ENCODE results near the gene LRRK1.
"Not testable (repeated sequence)": the region's sequence is repeated elsewhere in the genome, so short reads cannot be mapped to it uniquely, and the experiment has no call there.

Gene LRRK1

DNA sequence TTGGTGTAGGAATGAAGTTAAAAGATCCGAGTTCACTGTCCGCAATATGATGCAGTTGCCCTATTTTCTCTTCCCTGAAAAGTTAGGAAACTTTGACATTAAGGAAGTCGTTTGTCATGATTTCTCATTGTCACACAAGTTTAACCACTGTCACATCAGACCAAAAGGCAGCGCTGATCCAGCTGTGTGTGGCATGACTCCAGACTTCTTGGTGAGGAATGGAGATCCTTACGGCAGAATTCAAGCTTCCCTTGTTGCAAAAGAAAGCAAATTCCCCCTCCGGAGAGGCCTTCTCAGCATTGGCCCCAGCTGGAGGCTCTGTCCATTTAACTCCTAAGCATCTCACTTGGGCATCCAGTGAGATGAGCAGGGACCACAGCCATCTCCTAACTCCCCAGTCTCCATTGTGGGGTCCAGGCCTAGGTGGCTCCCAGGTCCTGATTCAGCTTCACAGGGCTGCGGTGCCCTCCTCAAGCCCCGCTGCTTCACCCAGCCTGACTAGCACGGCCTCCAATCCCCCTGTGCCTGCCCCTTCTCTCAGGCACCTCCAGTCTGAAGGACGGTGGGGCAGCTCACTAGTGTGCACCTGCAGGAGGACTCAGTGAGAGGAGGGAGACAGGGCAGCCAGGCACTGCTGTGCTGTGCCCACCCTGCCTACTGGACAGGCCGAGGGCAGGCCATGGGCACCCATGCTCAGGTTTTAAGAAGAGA is 173.2 kb downstream of the LRRK1 start:
- no peak for DNase-seq (ENCODE audit: low spot score)

DNA sequence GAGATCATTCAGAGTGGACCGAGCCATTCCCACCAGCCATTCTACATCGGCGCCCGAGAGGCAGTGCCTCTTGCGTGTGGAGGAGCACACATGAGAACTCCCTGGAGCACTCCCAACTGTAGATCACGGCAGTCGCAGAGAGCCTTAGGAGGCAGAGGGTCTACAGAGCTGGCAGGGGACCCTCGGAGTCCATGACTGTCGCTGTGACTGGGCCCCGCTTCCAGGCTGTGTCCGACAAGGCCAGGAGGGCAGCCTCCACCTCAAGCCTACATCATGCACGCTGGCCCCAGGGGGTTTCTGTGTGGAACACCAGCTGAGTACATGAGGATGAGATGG is 173.7 kb downstream of the LRRK1 start:
- no peak for DNase-seq (ENCODE audit: low spot score)

DNA sequence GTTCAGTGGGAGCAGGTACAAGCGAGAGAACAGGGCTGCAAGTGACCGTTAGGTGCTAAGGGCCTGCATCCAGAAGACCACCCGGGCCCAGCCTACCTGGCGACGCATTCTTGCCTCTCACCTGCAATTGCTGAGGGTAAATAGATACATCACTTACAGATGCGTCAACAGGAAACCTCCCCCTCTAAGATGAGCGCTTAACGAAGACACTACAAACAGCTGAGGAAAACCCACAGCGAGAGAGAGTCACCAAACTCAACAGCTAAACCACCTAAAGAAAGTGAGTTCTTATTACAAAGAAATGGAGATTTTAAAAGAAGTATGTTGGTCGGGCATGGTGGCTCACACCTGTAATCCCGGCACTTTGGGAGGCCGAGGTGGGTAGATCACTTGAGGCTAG is 174.8 kb downstream of the LRRK1 start:
- no peak for DNase-seq (ENCODE audit: low spot score)

DNA sequence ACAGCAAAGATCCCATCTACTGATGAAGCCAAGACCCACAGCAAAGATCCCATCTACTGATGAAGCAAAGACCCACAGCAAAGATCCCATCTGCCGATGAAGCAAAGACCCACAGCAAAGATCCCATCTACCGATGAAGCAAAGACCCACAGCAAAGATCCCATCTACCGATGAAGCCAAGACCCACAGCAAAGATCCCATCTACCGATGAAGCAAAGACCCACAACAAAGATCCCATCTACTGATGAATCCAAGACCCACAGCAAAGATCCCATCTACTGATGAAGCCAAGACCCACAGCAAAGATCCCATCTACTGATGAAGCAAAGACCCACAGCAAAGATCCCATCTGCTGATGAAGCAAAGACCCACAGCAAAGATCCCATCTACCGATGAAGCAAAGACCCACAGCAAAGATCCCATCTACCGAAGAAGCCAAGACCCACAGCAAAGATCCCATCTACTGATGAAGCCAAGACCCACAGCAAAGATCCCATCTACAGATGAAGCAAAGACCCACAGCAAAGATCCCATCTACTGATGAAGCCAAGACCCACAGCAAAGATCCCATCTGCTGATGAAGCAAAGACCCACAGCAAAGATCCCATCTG is 176.7 kb downstream of the LRRK1 start:
- DNase-seq (ENCODE audit: low spot score): not testable (repeated sequence)

DNA sequence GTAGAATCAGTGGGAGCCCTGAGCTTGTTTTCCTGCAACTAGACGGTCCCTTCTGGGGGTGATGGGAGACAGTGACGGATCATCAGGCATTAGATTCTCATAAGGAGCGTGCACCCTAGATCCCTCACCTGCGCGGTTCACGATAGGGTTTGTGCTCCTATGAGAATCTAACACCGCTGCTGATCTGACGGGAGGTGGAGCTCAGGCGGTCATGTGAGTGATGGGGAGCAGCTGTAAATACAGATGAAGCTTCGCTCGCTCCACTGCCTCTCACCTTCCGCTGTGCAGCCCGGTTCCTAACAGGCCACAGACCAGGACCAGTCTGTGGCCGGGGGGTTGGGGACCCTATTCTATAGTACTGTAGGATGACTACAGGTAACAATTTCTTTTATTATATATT is 178.0 kb downstream of the LRRK1 start:
- DNase-seq (ENCODE audit: low spot score): no peak

DNA sequence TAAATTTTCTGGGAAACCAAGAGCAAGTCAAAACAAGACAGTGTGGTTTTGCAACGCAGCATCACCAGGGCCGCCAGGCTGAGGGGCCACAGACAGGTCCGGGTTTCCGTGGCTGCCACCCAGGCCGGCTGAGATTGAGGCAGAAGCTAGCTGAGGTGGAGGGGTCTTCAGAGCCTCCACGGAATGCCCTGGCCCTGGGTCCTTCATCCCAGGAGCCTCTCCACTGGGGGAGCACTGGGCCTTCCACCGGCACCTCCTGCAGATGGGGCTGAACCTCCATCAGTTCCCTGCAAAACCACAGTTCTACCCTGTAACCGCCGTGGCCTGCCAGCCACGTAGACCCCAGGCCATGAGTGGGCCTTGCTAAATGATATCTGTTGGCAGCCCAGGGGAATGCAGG is 180.0 kb downstream of the LRRK1 start:
- DNase-seq (ENCODE audit: low spot score): no peak

DNA sequence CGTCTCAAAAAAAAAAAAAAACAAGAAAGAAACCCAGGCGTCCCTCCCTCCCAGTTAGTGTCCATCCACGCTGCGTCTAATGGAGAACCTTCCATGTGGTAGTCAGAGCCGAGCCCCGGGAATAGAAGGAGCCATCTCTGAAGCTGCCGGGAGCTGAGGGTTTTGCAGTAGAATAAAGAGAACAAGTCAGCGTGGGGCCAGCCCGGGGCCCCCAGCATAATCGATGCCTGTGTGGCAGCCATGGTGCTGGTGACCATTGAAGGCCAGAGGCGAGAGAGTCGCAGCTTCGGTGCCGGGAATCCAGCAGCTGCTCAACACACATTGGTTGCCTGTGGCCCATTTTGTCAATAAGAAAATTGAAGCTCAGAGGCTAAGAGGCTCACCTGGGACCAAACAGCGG is 181.0 kb downstream of the LRRK1 start:
- DNase-seq (ENCODE audit: low spot score): no peak

DNA sequence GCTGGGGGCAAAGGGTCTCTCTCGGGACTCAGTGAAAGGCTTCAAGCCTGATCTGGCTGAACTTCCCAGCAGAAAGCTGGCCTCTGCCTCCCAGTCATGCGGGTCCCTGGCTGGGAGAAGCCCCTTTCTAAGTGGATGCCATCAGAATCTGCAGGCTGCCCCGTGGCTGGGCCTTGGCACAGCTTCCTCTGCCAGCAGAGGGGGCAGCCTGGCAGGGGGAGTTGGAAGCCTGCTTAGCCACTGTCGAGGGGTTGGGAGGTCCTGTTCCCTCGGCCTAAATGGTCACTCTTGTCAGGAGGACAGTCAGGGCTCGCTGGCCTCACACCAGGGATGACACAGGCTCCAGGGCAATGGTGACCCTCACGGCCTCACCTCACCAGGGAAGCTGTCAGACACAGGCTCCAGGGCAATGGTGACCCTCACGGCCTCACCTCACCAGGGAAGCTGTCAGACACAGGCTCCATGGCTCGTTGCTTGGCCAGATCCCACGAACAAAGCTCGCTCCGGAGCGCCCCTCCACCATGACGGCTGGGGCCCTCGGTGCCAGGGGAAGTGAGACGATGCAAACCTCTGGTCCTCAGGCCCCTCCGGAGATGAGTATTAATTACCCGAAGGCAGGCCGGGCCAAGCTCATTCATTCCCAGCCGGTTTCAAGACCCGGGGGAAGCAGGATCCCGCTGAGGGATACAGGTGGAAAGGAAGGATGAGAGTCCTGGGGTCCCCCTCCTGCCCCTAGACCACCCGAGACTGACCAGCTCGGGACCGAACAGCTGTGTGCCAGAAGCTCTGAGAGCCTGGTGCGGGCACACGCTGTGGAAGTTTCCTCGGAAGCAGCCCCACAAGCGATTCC is 181.7 kb downstream of the LRRK1 start:
- no peak for DNase-seq (ENCODE audit: low spot score)

DNA sequence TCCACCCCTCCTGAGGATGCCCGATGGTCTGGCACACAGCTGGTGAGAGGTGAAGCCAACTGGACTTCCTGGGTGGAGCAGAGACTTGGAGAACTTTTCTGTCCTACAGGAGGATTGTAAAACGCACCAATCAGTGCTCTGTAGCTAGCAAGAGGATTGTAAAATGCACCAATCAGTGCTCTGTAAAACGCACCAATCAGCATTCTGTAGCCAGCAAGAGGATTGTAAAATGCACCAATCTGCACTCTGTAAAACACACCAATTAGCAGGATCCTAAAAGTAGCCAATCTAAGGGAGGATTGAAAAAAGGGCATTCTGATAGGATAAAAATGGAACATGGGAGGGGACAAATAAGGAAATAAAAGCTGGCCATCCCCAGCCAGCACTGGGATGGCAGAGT is 182.5 kb downstream of the LRRK1 start:
- DNase-seq (ENCODE audit: low spot score): no peak

DNA sequence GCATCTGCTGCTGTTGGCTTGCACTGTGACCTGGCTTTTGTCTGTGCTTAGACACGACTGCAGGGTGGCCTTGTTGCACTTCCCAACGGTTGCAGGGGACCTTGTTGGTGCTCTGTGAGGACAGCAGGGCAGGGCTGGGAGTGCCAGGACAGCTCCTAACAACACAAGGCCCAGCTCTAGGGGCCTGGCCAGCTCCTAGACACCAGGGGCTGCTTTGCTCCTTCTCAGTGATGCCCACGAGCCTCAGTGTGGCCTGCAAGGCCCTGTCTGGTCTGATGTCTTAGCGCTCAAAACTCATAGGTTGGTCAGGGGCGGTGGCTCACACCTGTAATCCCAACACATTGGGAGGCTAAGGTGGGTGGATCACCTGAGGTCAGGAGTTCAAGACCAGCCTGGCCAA is 183.6 kb downstream of the LRRK1 start:
- no peak for DNase-seq (ENCODE audit: low spot score)

DNA sequence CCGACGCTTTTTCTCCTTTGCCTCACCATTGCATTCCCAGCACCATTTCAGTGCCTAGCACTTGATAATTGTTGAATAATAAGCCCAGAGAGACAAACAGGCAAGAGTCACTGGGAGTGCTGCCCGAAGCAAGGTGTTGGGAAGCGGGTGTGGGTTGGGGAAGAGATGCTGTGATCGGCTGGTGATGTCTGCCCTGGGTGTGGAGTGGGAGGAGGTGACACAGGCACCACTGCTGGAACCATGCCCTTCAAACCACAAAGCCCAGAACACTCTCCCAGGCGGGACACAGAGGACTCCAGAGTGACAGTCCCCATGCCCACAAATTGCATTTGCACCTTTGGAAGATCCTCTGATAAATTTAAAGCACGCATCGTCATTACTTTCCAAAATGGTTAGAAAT is 184.4 kb downstream of the LRRK1 start:
- no peak for DNase-seq (ENCODE audit: low spot score)

DNA sequence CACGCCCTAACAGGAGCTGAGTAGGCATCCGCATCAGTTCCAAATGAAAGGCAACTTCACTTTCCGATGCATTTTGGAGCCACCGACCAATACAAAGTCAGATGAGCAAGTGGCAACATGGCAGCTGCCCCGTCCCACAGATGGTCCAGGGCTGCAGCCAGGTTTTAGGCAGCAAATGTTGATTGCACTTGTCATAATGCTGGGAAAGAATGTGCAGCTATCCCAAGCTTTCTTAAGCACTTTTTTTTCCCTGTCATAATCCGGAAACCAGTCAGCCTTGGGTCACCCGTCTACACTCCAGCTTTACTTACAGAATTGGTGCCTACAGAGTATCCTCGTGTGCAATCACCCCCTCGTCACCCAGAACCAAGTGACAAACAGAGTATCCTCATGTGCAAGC is 185.0 kb downstream of the LRRK1 start:
- DNase-seq (ENCODE audit: low spot score): no peak

DNA sequence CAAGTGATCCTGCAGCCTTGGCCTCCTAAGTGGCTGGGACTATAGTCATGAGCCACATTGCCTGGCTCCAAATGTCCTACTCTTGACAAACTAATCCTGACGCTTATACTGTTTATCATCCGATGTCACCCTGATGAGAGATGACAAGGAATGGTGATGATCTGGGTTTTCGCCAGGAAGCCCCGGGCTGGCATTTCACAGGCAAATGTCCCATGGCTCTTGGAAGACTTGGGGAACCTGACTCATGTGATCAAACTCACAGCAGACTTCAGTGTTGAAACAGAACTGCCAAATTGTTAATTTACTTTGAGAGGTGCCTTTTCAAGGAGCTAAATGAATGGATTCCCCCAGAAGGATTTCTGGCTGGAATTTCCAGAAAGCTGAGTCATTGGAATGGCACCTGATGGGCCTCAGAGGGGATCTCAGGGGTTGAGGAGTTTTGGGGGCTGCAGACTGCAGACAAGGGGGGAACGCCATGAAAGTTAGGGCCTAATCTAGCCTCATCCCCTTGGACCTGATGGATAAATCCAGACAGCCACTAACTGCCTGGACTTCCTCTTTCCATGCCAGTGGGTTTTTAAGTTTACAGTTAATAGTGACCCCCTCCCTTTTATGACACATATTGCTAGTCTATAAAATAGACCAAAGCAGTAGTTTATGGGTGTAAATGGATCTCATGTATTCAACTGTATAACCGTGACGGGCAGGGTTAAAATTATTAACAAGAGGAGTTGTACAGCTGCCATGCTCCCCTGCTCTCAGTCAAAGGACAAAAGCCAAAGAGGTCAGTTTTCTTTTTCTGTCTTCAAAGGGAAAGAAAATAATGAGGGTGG is 186.1 kb downstream of the LRRK1 start:
- no peak for DNase-seq (ENCODE audit: low spot score)

DNA sequence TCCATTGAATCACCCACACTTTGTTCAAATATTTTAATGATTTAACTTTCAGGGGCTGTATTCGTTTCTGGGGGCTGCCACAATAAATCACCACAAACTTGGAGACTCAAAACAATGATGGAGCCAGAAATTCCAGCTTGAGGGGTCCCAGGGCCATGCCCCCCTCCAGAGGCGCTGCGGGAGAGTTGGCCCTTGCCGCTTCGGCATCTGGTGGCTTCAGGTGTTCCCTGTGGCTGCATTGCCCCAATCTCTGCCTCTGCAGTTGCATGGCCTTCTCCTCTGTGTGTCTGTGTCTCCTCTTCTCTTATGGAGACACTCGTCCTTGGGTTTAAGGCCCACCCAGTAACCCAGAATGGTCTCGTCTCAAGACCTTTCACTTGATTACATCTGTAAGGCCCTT is 187.9 kb downstream of the LRRK1 start:
- no peak for DNase-seq (ENCODE audit: low spot score)

DNA sequence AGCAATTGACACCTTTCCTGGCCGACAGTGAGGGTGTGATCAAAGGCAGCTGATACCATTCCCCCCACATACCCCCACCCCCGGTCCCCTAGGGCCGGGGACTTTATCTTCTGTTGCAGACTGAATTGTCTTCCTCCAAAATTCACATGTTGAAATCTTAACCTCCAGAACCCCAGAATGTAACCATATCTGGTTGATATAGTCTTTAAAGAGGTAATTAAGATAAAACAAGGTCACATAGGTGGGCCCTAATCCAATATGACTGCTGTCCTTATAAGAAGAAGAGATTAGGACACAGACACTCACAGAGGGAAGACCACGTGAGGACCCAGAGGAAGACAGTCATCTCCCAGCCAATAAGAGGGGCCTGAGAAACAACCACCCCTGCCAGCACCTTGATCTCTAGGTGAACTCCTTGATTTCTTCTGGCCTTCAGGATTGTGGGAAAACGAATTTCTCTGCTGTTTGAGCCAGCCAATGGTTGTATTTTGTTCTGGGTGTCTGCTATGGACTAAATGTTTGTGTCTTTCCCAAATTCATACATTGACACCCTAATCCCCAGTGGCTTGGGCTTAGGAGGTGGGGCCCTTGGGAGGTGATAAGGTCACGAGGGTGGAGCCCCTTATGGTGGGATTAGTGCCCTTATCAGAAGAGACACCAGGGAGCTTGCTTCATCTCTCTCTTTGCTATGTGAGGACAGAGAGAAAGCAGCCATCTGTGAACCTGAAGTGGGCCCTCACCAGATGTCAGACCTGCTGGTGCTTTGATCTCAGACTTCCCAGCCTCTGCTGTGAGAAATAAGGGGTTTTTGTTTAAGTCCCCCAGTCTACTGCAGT is 188.7 kb downstream of the LRRK1 start:
- DNase-seq (ENCODE audit: low spot score): no peak

DNA sequence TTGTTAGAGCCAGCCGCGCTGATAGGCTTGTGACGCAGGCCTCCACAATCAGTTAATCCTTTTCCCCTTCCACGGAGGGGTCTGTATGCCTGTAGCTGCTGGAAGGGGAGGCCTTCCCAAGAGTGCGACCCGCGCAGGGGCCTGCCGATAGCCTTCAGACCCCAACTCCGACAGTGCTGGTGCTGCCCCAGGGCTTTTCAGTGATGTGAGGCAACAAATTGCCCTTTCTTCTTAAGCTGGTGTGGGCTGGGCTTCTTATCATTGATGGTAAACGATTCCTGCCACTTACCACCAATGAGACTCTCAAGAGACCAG is 189.3 kb downstream of the LRRK1 start:
- DNase-seq (ENCODE audit: low spot score): no peak

DNA sequence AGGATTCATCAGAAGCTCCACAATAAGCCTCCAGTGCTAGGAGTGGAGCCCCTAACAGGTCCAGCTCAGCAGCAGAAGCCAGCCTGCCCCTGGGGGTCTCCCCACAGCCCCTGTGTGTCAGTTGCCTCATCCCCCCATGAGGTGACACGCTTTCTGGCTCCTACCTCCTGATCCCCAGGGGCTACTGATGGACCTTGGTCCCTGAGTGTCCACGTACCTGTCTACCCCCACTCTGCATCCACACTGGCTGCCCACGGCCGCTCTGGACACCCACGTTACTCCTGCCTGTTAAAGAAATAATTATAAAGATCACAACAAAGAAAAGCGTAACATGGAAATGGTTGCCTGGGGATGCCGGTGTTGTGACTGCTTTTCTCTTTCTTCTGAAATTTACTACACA is 189.6 kb downstream of the LRRK1 start:
- DNase-seq (ENCODE audit: low spot score): no peak

DNA sequence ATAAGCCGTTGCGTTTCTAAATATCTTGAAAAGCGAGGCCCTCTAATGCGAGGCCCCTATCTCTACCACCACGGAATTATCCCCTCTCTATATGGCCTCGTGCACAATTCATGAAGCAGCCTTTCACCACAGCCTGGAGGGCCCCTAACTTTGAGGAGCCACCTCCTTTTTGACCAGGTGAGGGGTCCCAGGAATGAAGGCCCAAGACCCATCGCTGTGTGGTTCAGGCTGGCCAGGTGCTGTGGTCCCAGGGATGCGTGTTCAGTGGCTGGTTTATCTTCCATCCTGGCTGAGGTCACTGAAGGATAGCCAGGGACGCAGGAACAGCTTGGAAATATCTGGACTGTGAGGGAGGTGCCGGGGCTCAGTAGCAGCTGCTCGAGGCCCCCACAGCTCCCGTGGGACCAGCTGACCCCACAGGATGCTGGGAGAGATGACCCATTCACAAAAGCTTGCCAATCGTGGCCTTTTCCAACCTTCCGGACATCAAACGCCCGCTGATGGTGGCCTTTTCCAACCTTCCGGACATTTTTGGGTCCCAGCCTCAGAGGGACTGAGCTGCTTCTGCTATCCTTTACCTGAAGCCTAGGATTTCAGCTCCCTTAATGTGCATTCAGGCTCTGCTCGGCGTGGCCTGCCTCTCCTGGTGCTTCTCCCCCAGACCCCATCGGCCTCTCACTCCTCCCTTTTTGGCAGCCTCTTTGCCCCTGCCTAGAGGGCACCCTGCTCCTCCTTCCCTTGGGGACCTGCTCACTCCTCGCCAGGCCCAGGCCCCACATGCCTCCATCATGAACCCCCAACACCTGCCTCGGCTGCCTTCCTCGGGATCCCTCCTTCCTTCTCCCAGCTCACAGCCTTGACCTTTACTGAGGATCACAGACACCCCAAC is 191.8 kb downstream of the LRRK1 start:
- no peak for DNase-seq (ENCODE audit: low spot score)

DNA sequence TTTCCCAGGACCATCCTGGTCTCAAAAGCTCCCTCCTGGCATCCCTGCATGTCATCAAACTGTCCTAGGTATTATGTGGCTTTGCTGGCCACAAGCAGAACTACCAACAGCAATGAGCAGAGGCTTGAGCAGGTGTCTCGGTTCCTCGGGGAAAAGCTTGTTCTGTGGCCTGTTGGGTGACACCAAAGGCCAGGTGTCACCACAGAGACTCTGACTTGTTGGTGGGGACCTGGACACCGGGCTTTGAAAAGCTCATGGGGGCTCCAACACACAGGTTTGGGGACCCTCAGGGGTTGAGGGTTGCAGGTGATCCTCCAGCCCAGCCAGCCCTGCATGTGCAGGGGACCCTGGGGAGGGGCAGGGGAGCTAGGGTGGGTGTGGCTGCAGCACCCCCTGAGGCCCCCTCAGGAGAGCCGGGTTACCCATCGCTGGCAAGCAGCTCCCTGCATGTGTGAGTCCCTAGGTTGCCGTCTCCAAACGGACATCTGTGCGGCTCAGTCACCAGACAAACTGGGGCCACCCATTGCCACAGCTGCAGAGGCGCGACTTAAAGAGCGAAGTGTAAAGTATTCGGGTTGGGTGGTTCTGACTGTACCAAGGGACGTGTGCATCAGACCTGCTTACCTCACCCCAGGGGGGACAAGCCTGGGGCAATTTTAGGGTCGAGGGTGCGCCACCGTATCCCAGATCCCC is 192.6 kb downstream of the LRRK1 start:
- DNase-seq (ENCODE audit: low spot score): no peak

Data from hematopoietic multipotent progenitor cell treated with erythropoietin and hydrocortisone succinate and interleukin-3 and kit ligand, for 17 days (in vitro differentiated cells).